ENCODE results near the gene LRRC28.
"Not testable (repeated sequence)": the region's sequence is repeated elsewhere in the genome, so short reads cannot be mapped to it uniquely, and the experiment has no call there.

The LRRC28 gene

GRCh38 chr15:99250857-99251841 is at the start of gene LRRC28:
LRRC28 (plus strand) TSS chr15:99251481; CDS start chr15:99255958, 4,477 bp downstream.
- DNase-seq: peak; percentile 98 to 100 (median 99)

GRCh38 chr15:99202176-99202552 is 49.1 kb upstream of the LRRC28 start:
- no peak for DNase-seq

DNA sequence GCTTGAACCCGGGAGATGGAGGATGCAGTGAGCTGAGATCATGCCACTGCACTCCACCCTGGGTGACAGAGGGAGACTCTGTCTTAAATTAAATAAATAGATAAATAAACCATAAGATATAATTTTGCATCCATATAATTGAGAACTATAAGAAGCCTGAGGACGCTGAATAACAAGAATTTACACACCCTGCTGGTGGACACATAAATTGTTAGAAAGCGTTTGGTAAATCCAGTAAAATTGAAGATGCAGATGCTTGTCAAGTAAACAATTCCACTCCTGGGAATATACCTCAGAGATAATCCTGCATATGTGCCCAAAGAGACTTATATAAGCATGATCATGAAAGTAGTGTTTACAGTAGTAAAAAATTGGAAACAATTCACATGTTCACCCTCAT is 43.6 kb upstream of the LRRC28 start:
- DNase-seq: no peak

GRCh38 chr15:99209326-99209725 is 42.0 kb upstream of the LRRC28 start:
- no peak for DNase-seq

DNA sequence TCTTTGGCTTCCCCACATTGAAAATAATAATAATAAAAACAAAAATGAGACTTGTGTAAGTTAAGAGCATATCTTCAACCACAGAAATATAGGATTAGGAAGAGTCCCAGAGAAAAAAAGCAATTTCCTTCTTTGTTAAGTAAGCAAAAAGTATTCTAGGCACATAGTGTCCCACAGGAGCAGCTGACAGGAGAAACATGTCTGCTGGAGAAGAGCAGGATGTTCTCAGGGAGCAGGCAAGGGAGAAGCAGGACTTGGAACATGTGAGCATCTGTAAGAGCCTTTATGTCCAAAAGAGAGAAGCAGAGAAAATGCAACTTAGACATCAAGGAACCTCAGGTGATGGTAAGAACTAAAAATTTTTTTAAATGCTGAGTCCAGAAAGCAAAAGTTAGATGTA is 40.9 kb upstream of the LRRC28 start:
- no peak for DNase-seq

DNA sequence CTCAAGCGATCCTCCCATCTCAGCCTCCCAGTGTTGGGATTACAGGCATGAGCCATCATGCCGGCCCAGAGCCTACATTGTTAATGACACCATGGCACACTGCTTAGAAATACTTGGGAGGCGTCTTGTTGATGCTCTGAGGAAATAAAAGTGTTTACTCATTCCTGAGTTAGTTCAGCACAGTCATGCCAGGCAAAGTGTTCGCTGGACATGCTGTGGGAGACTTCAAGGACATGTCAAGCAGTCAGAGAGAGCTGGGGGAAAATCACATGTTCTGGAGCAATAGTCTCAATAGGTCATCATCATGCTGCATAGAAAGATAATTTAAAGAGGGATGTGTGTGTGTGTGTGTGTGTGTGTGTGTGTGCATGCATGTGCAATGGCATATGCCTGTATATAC is 39.4 kb upstream of the LRRC28 start:
- DNase-seq: no peak

GRCh38 chr15:99212406-99212805 is 38.9 kb upstream of the LRRC28 start:
- no peak for DNase-seq

DNA sequence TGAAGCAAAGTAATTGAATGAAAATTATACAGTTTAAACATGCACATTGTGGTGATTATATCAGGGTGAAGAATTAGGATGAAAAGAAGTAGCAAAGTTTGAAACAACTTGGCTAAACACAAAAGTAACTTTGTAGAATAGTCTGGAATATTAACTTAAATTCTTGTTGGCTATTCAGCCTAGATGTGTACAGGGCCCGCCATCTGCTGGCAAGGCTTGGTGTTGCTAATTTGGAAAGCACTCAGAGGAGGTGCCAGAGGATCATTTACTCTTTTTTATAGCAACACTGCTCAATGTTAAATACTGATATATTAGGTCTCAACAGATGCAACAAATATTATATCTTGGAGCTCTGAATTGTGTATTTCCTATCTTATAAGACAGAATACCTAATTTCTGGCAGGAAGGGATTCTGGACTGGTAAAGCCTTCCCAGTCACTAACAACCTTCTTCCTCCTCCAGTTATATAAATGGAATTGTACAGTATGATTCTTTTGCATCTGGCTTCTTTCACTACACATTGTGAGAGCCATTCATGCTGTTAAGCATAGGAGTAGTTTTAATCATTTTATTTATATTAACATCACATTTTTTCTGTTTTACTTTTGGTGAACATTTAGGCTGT is 38.0 kb upstream of the LRRC28 start:
- peak; percentile 66 to 81 (median 73) for DNase-seq

DNA sequence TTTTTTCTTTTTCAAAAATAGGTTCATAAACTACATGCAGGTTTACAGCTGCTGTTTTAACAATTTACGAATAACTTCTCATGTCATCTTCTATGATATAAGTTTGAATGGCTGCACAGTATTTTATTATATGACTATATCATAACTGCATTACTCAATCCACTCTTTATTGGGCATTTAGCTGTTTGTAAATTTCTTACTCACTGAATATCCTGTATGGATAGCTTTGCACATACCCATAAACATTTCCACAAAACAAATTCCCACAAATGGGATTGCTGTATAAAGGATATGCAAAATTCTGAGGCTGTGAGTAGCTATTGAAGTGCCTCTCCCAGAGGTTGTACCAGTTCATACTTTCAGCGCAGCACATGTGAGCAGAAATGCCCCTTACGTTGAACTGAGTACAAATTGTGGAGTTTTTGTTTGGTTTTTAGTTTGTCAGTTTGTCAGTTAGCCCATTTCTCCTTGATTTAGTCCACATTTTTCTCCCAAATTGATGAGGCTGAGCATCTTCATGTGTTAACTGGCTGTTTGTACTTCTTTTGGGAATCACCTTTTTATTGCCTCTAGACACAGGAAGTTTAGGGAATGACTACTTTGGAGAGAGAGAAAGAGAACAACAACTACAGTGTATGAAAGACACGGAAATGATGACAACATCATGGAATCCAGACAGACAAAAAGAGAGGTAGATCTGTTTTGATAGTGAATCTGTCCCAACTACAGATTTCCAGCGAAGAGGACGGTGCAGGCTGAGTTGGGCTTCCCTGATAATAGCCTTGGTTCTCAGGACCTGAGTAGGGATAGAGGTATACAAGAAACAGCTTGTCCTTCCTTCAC is 26.7 kb upstream of the LRRC28 start:
- no peak for DNase-seq

- DNase-seq: no peak
Observed at GRCh38 chr15:99226802-99227201, 24.5 kb upstream of the LRRC28 start.

- no peak for DNase-seq
Observed at GRCh38 chr15:99228120-99228770, 23.0 kb upstream of the LRRC28 start.

- no peak for DNase-seq
Observed at GRCh38 chr15:99230867-99231266, 20.4 kb upstream of the LRRC28 start.

GRCh38 chr15:99232740-99233139 is 18.5 kb upstream of the LRRC28 start:
- DNase-seq: no peak

DNA sequence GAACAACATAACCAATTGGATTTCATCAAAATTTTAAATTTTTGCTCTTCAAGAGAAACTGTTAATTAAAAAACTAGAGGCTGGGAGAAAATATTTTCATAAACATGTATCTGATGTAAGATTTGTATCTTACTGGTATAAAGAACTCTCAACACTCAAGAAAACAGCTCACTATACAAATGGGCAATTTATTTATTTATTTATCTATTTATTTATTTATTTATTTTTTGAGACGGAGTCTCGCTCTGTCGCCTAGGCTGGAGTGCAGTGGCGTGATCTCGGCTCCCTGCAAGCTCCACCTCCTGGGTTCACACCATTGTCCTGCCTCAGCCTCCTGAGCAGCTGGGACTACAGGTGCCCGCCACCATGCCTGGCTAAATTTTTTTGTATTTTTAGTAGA is 17.1 kb upstream of the LRRC28 start:
- DNase-seq: not testable (repeated sequence)

DNA sequence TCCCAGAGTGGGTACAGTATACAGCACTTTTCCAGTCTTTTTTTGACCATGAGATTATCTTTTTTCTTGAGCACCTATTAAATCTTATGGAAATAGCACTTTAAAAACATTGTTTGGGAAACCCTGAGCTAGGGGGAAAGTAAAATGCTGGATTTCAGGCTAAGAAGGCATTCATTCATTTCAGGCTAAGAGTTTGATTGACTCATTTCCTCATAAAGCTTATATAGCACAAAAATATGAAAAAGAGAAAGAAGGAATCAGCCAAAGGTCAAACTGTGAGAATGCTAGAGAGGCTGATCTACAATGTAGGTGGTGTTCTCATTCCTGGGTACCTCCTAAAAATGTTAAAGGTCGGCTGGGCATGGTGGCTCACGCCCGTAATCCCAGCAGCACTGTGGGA is 12.4 kb upstream of the LRRC28 start:
- no peak for DNase-seq

- DNase-seq: peak; percentile 74 to 80 (median 74)
Observed at GRCh38 chr15:99239545-99240198, 11.6 kb upstream of the LRRC28 start.

DNA sequence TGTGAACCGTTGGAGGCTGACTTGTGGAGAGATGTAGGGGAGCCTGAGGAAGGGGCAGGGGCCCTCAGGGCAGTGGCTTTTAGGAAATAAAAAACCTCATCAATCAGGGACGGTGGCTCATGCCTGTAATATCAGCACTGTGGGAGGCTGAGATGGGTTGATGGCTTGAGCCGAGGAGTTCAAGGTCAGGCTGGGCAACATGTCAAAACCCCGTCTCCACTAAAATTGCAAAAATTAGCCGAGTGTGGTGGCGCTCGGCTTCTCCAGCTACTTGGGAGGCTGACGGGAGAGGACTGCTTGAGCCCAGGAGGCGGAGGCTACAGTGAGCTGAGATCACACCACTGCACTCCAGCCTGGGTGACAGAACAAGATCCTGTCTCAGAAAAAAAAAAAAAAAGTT is 9.5 kb upstream of the LRRC28 start:
- no peak for DNase-seq

DNA sequence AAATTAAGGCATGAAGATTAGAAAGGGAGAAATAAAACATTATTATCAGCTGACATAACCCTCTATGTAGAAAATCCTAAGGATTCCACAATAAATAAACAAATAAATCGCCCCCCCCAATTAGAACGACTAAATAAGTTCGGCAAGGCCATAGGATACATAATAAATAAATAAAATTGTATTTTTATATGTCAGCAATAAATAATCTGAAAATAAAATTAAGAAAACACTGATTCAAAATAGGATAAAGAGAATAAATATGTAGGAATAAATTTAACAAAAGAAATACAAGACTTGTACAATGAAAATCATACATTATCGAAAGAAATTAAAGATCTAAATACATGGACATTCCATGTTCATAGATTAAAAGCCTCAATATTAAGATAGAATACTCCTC is 7.0 kb upstream of the LRRC28 start:
- no peak for DNase-seq

GRCh38 chr15:99247062-99247461 is 4.2 kb upstream of the LRRC28 start:
- DNase-seq: no peak

- peak; percentile 28 to 60 (median 54) for DNase-seq
Observed at GRCh38 chr15:99248000-99248715, 3.1 kb upstream of the LRRC28 start.

DNA sequence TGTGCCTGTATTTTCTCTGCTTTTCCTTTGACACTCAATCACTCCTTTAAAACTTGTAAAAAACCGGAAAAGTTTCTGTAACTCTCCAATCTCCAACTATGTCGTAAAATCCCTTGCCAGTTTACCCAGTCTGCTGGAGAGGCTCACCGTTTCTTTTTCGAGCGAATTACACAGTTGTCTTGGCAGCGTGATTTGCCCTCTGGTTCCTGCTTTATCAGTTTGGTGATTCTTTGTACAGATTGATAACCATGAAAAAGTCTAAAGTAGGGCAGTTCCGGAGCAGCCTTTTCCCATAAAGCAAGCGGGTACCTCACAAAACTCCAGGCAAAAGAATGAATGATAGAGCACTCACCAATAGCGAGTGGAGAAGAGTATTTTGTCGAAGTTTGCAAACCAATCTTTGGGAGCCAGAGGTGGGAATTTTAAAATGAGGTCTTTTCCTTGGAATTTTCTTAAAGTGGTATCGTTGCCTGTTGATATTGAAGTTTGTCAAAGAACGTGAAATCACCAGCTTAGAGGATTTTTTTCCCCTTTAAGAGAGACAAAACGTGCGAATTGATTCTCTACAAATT is 1.9 kb upstream of the LRRC28 start, which contains the start of gene TTC23:
TTC23 (minus strand) TSS at position 312 of the 572 bp plus-strand sequence. CDS start 20,869 bp downstream, outside the sequence.
- peak; percentile 20 to 69 (median 37) for DNase-seq
